ENCODE results near the gene AHDC1.

The AHDC1 gene

DNA sequence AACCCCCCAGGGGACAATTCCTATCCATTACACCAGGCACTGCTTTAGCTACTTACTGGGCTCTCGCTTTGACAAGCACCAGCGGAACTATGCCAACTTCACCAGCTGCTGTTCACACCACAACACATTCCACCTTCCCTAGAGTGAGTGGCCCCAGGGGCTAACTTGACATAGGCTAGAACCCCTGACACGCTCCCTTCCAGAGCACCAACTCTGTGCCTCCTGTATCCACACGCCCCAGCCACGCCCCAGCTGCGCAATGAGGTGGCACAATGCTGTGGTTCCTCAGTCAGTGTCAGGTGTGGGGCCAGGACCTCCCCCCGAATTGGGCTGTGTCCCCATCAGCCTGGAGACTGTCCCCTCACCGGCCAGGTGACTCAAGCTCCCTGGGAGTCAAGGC is 42.7 kb upstream of the AHDC1 start:
- ATAC-seq = no peak
- TF ChIP-seq, protein P1, sequence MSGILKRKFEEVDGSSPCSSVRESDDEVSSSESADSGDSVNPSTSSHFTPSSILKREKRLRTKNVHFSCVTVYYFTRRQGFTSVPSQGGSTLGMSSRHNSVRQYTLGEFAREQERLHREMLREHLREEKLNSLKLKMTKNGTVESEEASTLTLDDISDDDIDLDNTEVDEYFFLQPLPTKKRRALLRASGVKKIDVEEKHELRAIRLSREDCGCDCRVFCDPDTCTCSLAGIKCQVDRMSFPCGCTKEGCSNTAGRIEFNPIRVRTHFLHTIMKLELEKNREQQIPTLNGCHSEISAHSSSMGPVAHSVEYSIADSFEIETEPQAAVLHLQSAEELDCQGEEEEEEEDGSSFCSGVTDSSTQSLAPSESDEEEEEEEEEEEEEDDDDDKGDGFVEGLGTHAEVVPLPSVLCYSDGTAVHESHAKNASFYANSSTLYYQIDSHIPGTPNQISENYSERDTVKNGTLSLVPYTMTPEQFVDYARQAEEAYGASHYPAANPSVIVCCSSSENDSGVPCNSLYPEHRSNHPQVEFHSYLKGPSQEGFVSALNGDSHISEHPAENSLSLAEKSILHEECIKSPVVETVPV (CRISPR knock-in tag; IDR thresholded peaks at IDR 0.05) = no peak
- TF ChIP-seq, protein P2, sequence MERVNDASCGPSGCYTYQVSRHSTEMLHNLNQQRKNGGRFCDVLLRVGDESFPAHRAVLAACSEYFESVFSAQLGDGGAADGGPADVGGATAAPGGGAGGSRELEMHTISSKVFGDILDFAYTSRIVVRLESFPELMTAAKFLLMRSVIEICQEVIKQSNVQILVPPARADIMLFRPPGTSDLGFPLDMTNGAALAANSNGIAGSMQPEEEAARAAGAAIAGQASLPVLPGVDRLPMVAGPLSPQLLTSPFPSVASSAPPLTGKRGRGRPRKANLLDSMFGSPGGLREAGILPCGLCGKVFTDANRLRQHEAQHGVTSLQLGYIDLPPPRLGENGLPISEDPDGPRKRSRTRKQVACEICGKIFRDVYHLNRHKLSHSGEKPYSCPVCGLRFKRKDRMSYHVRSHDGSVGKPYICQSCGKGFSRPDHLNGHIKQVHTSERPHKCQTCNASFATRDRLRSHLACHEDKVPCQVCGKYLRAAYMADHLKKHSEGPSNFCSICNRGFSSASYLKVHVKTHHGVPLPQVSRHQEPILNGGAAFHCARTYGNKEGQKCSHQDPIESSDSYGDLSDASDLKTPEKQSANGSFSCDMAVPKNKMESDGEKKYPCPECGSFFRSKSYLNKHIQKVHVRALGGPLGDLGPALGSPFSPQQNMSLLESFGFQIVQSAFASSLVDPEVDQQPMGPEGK (CRISPR knock-in tag; IDR thresholded peaks at IDR 0.05; ENCODE audit: borderline replicate concordance) = no peak
- no peak for TF ChIP-seq ESRRG (CRISPR knock-in tag; IDR thresholded peaks at IDR 0.05)
- TF ChIP-seq ZNF8 (CRISPR knock-in tag; IDR thresholded peaks at IDR 0.05) = no peak
- TF ChIP-seq, protein P3, sequence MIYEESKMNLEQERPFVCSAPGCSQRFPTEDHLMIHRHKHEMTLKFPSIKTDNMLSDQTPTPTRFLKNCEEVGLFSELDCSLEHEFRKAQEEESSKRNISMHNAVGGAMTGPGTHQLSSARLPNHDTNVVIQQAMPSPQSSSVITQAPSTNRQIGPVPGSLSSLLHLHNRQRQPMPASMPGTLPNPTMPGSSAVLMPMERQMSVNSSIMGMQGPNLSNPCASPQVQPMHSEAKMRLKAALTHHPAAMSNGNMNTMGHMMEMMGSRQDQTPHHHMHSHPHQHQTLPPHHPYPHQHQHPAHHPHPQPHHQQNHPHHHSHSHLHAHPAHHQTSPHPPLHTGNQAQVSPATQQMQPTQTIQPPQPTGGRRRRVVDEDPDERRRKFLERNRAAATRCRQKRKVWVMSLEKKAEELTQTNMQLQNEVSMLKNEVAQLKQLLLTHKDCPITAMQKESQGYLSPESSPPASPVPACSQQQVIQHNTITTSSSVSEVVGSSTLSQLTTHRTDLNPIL (CRISPR knock-in tag; IDR thresholded peaks at IDR 0.05; ENCODE audit: low read depth) = no peak
- TF ChIP-seq TCF4 (CRISPR knock-in tag; IDR thresholded peaks at IDR 0.05; ENCODE audit: borderline replicate concordance) = no peak
- TF ChIP-seq CSDC2 (CRISPR knock-in tag; IDR thresholded peaks at IDR 0.05) = no peak
- TF ChIP-seq, protein P4, sequence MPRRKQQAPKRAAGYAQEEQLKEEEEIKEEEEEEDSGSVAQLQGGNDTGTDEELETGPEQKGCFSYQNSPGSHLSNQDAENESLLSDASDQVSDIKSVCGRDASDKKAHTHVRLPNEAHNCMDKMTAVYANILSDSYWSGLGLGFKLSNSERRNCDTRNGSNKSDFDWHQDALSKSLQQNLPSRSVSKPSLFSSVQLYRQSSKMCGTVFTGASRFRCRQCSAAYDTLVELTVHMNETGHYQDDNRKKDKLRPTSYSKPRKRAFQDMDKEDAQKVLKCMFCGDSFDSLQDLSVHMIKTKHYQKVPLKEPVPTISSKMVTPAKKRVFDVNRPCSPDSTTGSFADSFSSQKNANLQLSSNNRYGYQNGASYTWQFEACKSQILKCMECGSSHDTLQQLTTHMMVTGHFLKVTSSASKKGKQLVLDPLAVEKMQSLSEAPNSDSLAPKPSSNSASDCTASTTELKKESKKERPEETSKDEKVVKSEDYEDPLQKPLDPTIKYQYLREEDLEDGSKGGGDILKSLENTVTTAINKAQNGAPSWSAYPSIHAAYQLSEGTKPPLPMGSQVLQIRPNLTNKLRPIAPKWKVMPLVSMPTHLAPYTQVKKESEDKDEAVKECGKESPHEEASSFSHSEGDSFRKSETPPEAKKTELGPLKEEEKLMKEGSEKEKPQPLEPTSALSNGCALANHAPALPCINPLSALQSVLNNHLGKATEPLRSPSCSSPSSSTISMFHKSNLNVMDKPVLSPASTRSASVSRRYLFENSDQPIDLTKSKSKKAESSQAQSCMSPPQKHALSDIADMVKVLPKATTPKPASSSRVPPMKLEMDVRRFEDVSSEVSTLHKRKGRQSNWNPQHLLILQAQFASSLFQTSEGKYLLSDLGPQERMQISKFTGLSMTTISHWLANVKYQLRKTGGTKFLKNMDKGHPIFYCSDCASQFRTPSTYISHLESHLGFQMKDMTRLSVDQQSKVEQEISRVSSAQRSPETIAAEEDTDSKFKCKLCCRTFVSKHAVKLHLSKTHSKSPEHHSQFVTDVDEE (CRISPR knock-in tag; IDR thresholded peaks at IDR 0.05) = no peak
- TF ChIP-seq ZNF565 (CRISPR knock-in tag; conservative IDR thresholded peaks at IDR 0.05; ENCODE audit: low read depth) = no peak
- no peak for TF ChIP-seq PPARA (CRISPR knock-in tag; IDR thresholded peaks at IDR 0.05; ENCODE audit: borderline replicate concordance)
- TF ChIP-seq GLIS3 (CRISPR knock-in tag; IDR thresholded peaks at IDR 0.05) = no peak
- TF ChIP-seq, protein P5, sequence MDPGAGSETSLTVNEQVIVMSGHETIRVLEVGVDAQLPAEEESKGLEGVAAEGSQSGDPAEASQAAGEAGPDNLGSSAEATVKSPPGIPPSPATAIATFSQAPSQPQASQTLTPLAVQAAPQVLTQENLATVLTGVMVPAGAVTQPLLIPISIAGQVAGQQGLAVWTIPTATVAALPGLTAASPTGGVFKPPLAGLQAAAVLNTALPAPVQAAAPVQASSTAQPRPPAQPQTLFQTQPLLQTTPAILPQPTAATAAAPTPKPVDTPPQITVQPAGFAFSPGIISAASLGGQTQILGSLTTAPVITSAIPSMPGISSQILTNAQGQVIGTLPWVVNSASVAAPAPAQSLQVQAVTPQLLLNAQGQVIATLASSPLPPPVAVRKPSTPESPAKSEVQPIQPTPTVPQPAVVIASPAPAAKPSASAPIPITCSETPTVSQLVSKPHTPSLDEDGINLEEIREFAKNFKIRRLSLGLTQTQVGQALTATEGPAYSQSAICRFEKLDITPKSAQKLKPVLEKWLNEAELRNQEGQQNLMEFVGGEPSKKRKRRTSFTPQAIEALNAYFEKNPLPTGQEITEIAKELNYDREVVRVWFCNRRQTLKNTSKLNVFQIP (CRISPR knock-in tag; IDR thresholded peaks at IDR 0.05; ENCODE audit: borderline replicate concordance, low read depth) = no peak
- TF ChIP-seq ZFP3 (CRISPR knock-in tag; IDR thresholded peaks at IDR 0.05) = no peak
- TF ChIP-seq RARB (CRISPR knock-in tag; IDR thresholded peaks at IDR 0.05) = no peak
- no peak for TF ChIP-seq BACH2 (CRISPR knock-in tag; IDR thresholded peaks at IDR 0.05; ENCODE audit: borderline replicate concordance)
- no peak for TF ChIP-seq TOX (CRISPR knock-in tag; IDR thresholded peaks at IDR 0.05; ENCODE audit: borderline replicate concordance)
- no peak for TF ChIP-seq ARNTL (CRISPR knock-in tag; IDR thresholded peaks at IDR 0.05; ENCODE audit: borderline replicate concordance, low read depth)

DNA sequence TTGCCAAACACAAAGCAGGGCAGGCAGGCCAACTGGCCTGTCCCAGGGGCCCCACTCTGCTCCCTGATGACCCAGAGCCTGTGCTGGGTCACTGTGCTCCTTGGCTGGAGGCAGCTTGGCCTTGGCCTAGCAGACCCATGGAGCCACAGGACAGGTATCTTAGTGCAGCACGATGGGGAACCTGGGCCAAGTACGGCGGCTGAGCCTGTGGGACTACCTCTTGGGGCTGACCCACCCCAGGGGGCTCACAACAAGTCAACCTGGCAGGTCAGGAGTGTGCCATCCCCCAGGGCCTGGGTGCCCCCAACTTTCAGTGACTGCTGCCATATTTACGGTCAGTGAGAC is 41.1 kb upstream of the AHDC1 start:
- TF ChIP-seq, protein P2 (CRISPR knock-in tag; IDR thresholded peaks at IDR 0.05; ENCODE audit: borderline replicate concordance) = no peak
- no peak for TF ChIP-seq ZNF70 (CRISPR knock-in tag; IDR thresholded peaks at IDR 0.05)
- TF ChIP-seq ZC3H10 (CRISPR knock-in tag; IDR thresholded peaks at IDR 0.05) = no peak
- no peak for TF ChIP-seq ESRRG (CRISPR knock-in tag; IDR thresholded peaks at IDR 0.05)
- TF ChIP-seq ZFP3 (CRISPR knock-in tag; IDR thresholded peaks at IDR 0.05) = no peak
- TF ChIP-seq GLIS3 (CRISPR knock-in tag; IDR thresholded peaks at IDR 0.05) = no peak
- TF ChIP-seq, protein P1 (CRISPR knock-in tag; IDR thresholded peaks at IDR 0.05) = no peak
- TF ChIP-seq SNAI2 (CRISPR knock-in tag; IDR thresholded peaks at IDR 0.05) = no peak
- no peak for TF ChIP-seq ZNF8 (CRISPR knock-in tag; IDR thresholded peaks at IDR 0.05)
- ATAC-seq = no peak

Data from SK-N-SH treated with all-trans-retinoic acid at 6 μM for 48 hours (cell line).